HG03378 (cell line): Measurements from ENCODE around the gene FGF19.
"Not testable (repeated sequence)": the region's sequence is repeated elsewhere in the genome, so short reads cannot be mapped to it uniquely, and the experiment has no call there.

Experiments used
- ATAC-seq: cut with Tn5 transposase; IDR thresholded peaks from one replicate; pipeline ENCODE4 v1.9.1; 2021; ENCODE audit warnings: mild to moderate bottlenecking, moderate library complexity; ENCODE audit not compliant: unreplicated experiment

FGF19 gene

DNA sequence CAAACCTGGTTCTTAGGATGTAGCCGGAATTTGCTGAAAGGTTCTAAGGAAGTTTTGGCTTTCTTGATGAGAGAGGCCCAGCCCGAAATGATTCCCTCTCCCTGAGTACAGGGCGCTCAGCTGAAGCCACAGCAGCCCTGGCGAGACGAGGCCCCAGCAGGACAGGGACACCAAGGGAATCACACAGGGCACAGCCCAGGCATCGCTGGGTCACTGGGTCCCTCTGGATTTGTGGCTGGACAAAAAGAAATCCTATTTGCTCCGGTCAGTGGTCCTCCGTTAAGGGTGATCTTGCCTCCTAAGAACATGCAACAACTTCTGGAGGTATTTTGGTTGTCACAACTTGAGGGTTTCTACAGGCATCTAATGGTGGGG is 6.4 kb downstream of the FGF19 start:
- ATAC-seq = no peak

DNA sequence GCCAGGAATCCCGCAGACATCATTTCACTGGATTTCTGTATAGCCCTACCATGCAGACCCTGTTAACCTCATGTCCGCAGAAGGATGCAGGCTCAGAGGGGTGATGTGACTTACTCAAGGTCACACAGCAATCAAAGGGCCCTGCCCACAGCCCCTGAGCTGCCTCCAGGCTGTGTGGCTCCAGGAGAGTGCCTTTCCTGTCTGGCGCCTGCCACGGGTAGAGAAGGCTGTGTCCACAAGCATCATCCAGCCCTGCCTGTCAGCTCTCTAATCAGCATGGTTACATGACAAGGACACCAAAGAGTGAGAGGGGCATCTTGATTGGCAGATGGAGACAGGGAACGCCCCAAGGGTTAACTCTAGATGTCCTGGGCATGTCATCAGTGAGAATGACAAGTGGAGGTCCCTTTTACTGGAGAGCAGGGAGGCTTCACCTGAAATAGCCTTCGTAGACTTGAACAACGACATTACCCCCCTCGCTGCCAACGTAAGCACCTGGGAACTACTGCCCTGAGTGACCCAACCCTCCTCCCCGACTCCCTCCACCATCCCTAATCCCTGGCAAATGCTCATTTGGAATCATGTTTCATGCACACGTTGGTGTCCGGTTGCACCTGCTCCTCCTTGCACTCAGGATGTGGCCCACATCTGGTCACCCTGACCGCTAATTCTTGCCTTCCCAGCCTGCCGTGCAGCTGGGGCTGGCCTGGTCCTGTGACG is 6.9 kb downstream of the FGF19 start:
- no peak for ATAC-seq

DNA sequence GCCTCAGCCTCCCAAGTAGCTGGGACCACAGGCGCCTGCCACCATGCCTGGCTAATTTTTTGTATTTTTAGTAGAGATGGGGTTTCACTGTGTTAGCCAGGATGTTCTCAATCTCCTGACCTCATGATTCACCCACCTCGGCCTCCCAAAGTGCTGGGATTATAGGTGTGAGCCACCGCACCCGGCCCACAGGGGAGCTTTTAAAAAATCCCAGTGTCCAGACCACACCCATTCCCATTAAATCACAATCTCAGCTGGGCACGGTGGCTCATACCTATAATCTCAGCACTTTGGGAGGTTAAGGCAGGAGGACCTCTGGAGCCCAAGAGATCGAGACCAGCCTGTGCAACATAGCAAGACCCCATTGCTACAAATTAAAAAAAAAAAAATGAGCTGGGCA is 7.8 kb downstream of the FGF19 start:
- not testable (repeated sequence) for ATAC-seq

DNA sequence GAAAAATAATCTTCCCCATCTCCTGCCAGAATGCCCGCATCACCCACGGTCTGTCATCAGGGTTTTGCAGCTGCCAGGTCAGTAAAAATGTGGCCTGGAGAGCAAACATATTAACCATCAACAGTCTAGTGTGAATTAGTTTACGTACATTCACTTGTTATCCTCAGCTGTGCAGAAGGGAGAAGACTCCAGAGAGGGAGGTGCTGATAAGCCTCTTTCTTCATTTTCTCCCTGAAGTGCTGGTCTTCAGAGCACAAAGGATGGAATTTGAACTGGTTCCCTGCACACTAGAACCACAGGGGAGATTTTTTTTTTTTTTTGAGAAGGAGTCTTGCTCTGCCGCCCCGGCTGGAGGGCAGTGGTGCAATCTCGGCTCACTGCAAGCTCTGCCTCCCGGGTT is 8.2 kb downstream of the FGF19 start:
- ATAC-seq = no peak

DNA sequence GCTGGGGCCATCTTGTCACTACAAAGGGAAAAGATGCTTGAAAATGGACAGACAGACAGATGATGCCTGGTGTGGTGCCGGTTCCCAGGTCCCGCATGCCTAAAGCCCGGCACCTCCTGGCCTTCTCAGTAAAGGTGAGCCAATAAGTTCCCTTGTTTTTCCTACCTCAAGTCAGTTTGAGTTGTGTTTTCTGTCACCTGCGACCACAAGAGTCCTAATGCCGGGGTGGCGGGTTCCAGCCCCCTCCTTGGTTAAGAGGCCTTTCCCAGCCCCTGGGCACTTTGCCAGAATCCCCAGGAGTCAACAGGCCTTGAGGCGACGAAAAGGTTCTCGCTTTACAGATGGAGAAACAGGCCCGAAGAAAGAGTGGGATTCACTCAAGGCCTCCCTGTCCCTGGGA is 9.0 kb downstream of the FGF19 start:
- ATAC-seq = no peak

DNA sequence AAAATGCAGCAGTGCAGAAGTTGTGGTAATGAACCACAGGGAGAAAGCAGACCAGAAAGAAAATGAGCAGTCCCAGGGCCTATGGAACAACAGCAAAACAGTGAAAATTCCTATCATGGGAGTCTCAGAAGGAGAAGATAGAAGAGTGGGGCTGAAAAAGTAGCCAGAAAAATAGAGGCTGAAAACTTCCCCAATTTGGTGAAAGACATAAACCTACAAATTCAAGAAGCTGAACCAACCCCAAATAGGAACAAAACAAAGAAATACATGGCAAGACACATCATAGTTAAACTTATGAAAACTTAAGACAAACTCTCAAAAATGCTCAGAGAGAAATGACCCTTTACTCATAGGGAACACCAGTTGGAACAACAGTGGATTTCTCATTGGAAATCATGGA is 11.4 kb downstream of the FGF19 start:
- no peak for ATAC-seq

DNA sequence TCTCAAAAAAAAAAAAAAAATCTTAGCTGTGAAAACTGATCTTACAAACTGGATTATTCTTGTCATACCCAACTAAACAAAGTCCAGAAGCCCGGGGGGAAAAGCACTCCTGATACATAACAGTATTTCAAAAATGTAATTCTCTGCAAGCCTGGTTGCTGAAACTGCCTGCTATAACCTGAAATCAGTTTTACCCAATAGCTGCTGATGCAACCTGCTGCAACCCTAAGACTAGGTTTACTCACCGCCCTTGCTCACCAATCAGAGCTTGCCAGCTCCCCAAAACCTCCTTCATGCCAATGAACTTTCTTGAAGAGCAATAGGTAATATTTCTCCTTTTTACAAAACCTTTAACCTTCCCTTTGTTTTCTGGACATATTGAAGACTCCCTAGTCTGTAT is 12.4 kb downstream of the FGF19 start:
- ATAC-seq = no peak

DNA sequence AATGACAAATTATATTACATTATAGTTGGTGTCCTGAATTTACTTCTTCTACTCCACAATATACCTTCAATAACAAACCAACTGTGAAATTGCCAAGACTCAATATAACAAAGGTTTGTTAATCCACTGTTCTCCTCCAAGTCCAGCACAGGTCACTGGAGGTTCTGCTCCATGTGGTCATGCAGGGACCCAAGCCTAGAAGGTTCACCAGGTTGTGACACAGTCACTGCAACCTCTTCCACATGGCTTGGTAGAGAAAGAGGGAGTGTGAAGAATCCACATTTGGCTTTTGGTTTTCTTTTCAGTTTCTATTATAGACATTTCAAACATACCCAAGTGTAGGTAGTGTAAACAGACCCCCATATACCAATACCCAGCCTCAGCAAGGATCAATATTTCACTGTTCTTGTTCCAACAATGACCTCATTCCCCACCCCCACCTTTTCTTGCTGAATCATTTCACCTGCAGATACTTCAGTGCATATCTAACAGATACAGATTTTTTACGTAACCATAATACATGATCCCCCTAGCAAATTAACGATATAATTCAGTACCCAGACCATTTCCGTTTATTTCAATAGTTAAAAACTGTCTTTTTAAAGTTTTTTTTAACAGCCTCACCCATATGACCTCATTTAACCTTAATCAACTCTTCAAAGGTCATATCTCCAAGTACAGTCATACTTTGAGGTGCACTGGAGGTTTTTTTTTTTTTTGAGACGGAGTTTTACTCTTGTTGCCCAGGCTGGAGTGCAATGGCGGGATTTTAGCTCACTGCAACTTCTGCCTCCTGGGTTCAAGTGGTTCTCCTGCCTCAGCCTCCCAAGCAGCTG is 14.1 kb downstream of the FGF19 start:
- ATAC-seq = no peak

DNA sequence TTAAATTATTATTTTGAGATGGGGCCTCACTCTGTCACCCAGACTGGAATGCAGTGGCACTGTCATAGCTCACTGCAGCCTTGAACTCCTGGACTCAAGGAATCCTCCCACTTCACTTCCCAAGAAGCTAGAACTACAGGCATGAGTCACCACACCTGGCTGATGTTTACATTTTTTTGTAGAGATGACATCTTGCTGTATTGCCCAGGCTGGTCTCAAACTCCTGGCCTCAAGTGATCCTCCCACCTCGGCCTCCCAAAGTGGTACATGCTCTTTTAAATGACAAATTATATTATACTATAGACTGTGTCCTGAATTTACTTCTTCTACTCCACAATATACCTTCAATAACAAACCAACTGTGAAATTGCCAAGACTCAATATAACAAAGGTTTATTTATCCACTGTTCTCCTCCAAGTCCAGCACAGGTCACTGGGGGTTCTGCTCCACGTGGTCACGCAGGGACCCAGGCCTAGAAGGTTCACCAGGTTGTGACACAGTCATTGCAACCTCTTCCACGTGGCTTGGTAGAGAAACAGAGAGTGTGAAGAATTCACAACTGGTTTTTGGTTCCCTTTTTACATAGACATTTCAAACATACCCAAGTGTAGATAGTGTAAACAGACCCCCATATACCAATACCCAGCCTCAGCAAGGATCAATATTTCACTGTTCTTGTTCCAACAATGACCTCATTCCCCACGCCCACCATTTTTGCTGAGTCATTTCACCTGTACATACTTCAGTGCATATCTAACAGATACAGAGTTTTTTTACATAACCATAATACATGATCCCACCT is 15.7 kb downstream of the FGF19 start:
- not testable (repeated sequence) for ATAC-seq

DNA sequence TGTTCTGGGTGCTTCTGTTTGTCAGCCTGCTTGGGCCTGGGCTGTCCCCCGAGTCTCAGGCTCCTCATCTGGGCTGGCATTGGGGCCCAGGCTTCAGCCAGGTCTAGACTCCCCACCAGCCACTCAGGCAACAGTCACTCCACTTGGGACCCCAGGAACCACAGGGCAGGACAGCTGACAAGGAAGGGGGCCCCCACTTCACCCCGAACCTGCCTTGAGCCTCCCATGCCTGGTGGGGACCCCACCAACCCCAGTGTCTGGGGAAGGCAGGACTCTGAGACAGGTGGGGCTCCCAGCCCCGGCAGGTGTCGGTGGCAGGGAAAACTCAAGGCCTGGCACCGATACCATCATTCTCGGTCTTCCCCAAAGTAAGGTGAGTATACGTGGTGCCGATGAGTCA is 17.0 kb downstream of the FGF19 start:
- no peak for ATAC-seq

DNA sequence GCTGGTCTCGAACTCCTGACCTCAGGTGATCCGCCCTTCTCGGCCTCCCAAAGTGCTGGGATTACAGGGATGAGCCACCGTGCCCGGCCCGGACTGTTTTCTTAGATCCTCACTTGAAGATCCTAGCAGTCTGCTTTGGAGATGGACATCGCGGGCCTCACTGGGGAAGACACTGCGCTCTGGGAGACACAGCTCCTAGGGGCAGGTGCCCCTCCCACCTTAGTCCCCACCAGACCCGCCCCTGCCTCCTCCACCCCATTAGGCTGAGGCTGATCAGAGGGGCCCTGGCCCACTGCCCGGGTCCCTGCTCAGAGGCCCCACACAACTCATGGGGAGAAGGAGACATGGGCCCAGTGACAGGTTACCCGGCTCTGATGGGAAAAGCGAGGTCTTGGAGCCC is 17.4 kb downstream of the FGF19 start:
- no peak for ATAC-seq

DNA sequence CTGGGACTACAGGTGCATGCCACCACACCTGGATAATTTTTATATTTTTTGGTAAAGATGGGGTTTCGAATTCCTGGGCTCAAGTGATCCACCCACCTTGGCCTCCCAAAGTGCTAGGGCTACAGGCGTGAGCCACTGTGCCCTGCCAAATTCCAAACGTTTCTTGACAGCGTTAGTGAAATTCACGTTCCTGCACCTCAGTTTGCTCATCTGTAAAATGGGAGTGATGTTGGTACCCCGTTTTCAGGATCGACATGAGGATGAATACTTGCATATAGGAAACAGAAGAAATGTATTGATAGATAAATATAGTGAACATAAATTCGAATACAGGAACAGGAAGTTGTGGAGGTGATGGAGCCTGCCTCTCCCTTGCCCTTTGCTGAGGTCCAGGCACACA is 18.5 kb downstream of the FGF19 start:
- no peak for ATAC-seq

DNA sequence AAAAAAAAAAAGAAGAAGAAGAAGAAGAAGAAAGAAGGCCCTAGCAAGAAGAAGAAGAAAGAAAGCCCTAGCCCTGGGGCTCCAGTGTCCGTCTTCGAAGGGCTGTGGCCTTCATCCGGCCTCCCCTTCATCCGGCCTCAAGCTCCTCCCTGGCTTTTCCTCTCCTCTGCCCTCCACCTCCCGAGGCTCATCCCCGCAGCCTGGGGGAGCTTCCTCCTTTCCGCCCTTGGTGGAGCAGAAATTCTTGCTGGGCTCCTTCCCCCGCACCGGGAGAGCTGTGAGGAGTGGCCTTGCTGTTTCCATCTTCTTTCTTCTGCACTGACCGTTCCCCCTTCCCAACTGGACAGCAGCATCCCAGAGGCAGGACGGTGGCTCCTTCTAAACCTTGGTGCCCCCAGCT is 19.2 kb downstream of the FGF19 start:
- ATAC-seq = no peak

DNA sequence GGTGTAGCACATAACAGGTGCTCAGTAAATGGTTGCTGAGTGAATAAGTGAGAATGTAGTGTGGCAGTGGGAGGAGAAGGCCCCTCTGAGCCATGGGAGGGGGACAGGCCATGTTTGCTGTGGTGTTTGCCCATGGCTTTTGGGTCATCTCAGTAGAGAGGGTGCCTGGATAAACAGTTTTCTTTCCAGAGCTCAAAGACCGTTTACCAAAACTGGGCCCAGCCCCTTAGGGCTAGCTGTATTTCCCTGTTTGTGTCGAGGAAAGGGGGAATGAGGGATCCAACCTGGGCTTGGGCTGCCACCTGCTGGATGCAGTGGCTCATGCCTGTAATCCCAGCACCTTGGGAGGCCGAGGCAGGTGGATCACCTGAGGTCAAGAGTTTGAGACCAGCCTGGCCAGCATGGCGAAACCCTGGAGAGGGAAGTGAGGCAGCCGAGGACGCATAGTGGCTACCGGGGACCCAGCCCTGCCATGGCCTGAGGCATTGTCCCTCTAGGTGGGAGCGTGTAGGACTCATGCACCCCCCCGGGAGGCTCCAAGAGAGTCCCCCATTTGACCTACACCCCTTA is 20.0 kb downstream of the FGF19 start:
- ATAC-seq = no peak

DNA sequence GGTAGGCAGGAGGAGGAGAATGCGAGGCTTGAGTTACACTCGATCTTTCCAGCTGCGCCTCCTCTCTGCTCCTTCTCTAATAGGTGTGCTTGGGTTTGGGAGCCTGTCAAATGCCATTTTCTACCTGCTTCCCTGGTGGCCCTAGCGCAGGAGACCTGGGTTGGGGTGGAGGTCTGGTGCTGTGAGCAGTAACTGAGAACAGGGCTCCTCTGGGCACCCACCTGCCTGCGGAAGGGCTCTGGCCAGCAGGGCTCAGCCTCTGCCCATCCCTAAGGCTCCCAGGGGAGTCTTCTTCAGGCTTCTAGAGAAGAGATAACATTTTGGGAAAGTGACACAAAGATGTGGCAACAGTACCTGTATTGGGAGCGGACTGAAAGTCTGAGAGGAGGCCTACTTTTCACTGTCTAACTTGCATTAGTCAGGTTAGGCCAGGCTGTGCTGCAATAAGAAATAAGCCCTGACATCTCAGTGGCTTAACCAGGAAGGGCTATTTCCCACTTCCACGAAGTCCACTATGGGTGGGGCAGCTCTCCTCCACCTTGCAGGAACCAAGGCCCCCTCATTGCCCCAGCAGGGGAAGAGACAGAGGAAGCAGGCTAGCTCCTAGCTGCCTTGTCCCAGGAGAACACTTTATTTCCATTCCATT is 21.0 kb downstream of the FGF19 start:
- no peak for ATAC-seq

DNA sequence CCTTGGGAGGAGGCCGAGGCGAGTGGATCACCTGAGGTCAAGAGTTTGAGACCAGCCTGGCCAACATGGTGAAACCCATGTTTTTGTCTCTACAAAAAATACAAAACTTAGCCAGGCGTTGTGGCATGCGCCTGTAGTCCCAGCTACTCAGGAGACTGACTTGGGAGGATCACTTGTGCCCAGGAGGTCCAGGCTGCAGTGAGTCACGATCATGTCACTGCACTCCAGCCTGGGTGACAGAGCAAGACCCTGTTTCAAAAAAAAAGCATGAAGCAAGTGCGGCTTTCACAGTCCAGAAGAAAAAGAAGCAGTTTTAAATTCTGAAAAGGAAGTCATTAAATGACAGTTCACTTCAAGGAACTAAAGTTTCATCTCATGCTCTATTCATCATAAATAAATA is 21.6 kb downstream of the FGF19 start:
- no peak for ATAC-seq

DNA sequence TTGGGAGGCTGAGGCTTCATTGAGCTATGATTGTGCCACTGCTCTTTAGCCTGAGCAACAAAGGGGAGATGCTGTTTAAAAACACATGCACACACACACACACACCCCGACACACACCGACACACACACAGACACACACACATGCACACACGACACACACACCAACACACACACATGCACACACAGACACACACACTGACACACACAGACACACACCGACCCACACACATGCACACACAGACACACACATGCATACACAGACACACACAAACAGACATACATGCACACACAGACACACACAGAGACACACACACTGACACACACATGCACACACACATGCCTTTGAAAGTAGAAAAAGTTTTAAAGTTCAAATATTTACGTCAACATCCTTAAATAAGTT is 23.1 kb downstream of the FGF19 start:
- no peak for ATAC-seq

DNA sequence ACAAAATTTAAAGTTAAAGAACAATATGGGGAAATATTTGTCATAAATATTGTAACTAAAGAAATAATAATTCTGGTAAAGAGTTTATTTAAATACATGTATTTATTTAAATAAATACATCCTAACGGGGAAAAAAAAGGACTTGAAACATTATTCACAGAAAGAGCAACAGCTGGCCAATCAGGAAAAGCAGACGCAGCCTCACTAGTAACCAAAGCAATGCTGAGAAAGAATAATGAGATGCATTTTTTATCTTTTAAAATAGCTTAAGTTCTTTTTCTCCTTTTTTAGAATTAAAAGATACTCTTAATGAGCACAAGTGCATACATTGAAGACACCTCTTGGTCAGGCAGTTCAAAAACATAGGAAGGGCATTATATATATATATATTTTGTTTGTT is 26.1 kb downstream of the FGF19 start:
- ATAC-seq = no peak

DNA sequence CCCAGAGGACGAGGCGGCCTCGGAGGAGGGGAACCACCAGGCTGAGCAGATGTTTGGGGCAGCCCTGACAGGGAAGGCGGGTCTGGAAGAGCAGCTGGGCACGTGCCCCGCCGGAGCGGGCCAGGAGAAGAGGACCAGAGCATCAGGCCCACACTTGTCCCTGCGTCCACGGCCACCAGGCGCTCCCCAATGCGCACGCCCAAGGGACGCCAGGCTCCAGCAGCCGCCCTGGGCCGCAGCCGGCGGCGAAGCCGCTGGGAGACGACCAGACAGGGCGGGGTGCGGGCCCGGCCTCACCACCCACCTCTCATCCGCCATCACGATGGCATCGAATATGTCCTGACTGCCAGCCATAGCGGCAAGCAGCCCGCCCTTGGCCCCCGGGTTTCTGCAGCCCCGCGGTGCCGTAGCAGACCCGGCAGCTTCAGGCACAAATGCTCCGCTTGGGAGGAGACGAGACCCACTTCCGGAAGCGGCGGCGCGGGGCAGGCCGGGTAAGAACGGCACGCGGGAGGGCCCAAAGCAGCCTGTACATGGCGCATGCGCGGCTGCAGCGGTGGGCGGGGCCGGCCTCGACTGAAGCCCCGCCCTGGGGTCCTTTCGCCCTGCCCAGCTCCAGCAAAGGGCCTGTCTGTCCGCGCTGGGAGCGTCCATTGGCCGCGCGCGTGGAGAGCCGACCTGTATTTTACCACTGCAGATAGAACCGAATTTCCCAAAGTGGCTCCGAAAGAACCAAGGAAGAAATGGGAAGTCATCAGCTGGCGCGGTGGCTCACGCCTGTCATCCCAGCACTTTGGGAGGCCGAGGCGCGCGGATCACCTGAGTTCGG is 28.7 kb downstream of the FGF19 start, which contains the start of gene LTO1:
Gene LTO1, minus strand, starts transcription at position 468 of the 829 bp plus-strand sequence. Its CDS starts 114 bp downstream, at position 354.
- ATAC-seq = peak; percentile 64
